HEK293 (cell line): ENCODE results near the gene CENPN.

ENCODE experiments used
- CTCF ChIA-PET: fragments of 350-600 bp; formaldehyde crosslinking; extraction: SDS; loops from one replicate; lab custom pipeline; 2021; ENCODE audit warnings: antibody characterized with exemption; lab: Yijun Ruan, JAX
- POLR2A ChIA-PET: fragments of 300-600 bp; formaldehyde crosslinking; extraction: SDS; loops from one replicate; lab custom pipeline; 2020; ENCODE audit warnings: antibody characterized with exemption, inconsistent platforms; lab: Yijun Ruan, JAX
- H3K27ac ChIP-seq: fragments of 200-500 bp; sonication (Bioruptor generic); 2 replicates; pipeline ENCODE4 v1.5.1; 2014; ENCODE audit warnings: low read depth, low read length, control low read depth, inconsistent platforms; ENCODE audit errors: extremely low read depth
- H3K36me3 ChIP-seq, 2 experiments: fragments of 200-500 bp in 1 of 2; sonication (Bioruptor generic) in 1 of 2; 1 replicate in 1 of 2; 2 replicates in 1 of 2; pipeline ENCODE4 v1.5.1; 2014 to 2017; ENCODE audit warnings: inconsistent platforms in 2 of 2, low read length in 2 of 2; ENCODE audit not compliant: control insufficient read depth in 2 of 2, insufficient read depth in 1 of 2
- H3K4me1 ChIP-seq: fragments of 200-500 bp; sonication (Bioruptor generic); 2 replicates; pipeline ENCODE4 v1.5.1; 2014; ENCODE audit warnings: mild to moderate bottlenecking, low read length, inconsistent platforms; ENCODE audit not compliant: control insufficient read depth, insufficient read depth
- H3K4me3 ChIP-seq: 2 replicates; pipeline ENCODE4 v1.5.1; 2011; ENCODE audit warnings: low read depth, mild to moderate bottlenecking, control low read depth, low read length, moderate library complexity
- H3K9me3 ChIP-seq: fragments of 200-500 bp; sonication (Bioruptor generic); 2 replicates; pipeline ENCODE4 v1.5.1; 2014; ENCODE audit warnings: low read depth, low read length, inconsistent platforms; ENCODE audit not compliant: control insufficient read depth, insufficient read depth
- PRDM1 ChIP-seq: fragments of 450-650 bp; formaldehyde crosslinking; IDR thresholded peaks from 2 replicates; pipeline ENCODE4; 2016; ENCODE audit warnings: missing biosample characterization, missing genetic modification characterization
- SP2 ChIP-seq: fragments of 450-650 bp; formaldehyde crosslinking; IDR thresholded peaks from 2 replicates; pipeline ENCODE4 v1.5.1; 2016; ENCODE audit warnings: missing biosample characterization, missing genetic modification characterization
- ZBTB20 ChIP-seq: fragments of 450-650 bp; formaldehyde crosslinking; IDR thresholded peaks from 2 replicates; pipeline ENCODE4 v1.5.1; 2016; ENCODE audit warnings: missing biosample characterization, missing genetic modification characterization
- ZNF335 ChIP-seq: fragments of 450-650 bp; formaldehyde crosslinking; conservative IDR thresholded peaks from 2 replicates; pipeline ENCODE4 v1.5.1; 2016; ENCODE audit warnings: missing biosample characterization, missing genetic modification characterization
- ZNF37A ChIP-seq: fragments of 450-650 bp; IDR thresholded peaks from 2 replicates; pipeline ENCODE4 v1.5.1; 2018; ENCODE audit warnings: missing biosample characterization, missing genetic modification characterization
- ZNF658 ChIP-seq: fragments of 450-650 bp; formaldehyde crosslinking; IDR thresholded peaks from 2 replicates; pipeline ENCODE4; 2016; ENCODE audit warnings: missing biosample characterization, missing genetic modification characterization
- ZNF664 ChIP-seq: fragments of 450-650 bp; formaldehyde crosslinking; IDR thresholded peaks from 2 replicates; pipeline ENCODE4 v1.5.1; 2016; ENCODE audit warnings: missing biosample characterization, missing genetic modification characterization
- ZNF76 ChIP-seq: fragments of 450-650 bp; formaldehyde crosslinking; IDR thresholded peaks from 2 replicates; pipeline ENCODE4; 2016; ENCODE audit warnings: low read depth, missing biosample characterization, missing genetic modification characterization, borderline replicate concordance
- TF ChIP-seq, protein P1 (sequence below): fragments of 450-650 bp; formaldehyde crosslinking; conservative IDR thresholded peaks from 2 replicates; pipeline ENCODE4 v1.5.1; 2016; ENCODE audit warnings: low read depth, missing biosample characterization, missing genetic modification characterization
- TF ChIP-seq, protein P2 (sequence below): fragments of 450-650 bp; formaldehyde crosslinking; IDR thresholded peaks from 2 replicates; pipeline ENCODE4 v1.5.1; 2017; ENCODE audit warnings: missing biosample characterization, missing genetic modification characterization
- TF ChIP-seq, protein P3 (sequence below): fragments of 450-650 bp; formaldehyde crosslinking; optimal IDR thresholded peaks from 2 replicates; pipeline ENCODE3; 2016; ENCODE audit warnings: missing biosample characterization, mild to moderate bottlenecking, missing genetic modification characterization
- TF ChIP-seq, protein P4 (sequence below): IDR thresholded peaks from 2 replicates; pipeline ENCODE4 v1.6.1; 2011; ENCODE audit warnings: mild to moderate bottlenecking, low read depth, low read length, borderline replicate concordance
- TF ChIP-seq, protein P5 (sequence below): fragments of 450-650 bp; formaldehyde crosslinking; IDR thresholded peaks from 2 replicates; pipeline ENCODE4 v1.5.1; 2016; ENCODE audit warnings: missing biosample characterization, missing genetic modification characterization

The CENPN gene

DNA sequence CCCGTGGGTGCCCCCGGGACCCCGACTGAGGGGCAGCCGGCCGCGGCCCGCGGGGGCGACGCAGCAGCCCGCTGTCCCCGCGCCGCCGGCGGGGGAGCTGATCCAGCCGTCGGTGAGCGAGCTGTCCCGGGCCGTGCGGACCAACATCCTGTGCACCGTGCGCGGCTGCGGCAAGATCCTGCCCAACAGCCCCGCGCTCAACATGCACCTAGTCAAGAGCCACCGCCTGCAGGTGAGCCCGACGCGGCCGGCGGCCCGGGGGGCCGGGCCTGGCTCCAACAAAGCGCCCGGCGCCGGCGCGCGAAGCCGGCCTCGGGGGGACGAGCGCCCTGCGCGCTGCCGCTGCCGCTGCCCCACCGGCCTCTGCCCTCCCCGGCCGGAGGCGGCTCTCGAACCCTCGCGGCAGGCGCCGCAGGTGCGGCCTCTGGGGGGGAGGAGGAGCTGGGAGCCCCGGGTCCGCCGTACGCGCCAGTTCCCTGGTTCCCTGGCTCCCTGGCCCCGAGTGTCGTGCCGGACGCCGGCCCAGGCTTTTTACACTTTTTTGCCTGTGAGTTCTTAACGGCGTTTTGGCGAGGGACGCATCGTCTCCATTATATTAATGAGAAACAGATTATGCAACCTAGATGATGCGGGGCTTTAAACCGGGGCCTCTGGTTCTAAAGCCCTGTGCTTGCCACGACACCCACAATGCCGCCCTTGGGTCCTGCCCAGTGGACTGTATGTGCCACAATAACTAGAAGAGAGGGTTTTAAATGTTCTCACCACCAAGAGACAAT, 29.1 kb downstream of the CENPN start:
- Histone ChIP-seq H3K36me3 (peaks cover 0 to 42% of the 10 kb centered on the region in 2 experiments; a peak in 2 of 3 replicates), H3K4me3 (peak overlapping the region; percentile 89), H3K27ac (peak overlapping the region; percentile 76; the same call in 1 of the 2 replicates), H3K4me1 (peaks cover 3% of the 10 kb centered on the region; the same call in 1 of the 2 replicates), H3K9me3 (no peaks in the 10 kb centered on the region)
- POLR2A ChIA-PET: interaction anchor here (1.0 to 1.9 kb wide), 3 partner anchors 25 to 40 kb away, joined by 4 to 11 read pairs (median 4); partner anchors contain the start of genes C16orf46, CENPN and CMC2
- CTCF ChIA-PET: interaction anchor here (0.6 to 2.6 kb wide), 28 partner anchors 9 to 700 kb away, joined by 3 to 24 read pairs (median 4); partner anchors contain the start of gene C16orf46
- TF ChIP-seq ZNF658 (tag by site-specific recombination) (no peak), ZBTB20 (tag by site-specific recombination) (peak; percentile 89), ZNF335 (tag by site-specific recombination) (peak; percentile 96), ZNF37A (tag by site-specific recombination) (no peak), ZNF664 (no peak), ZNF76 (tag by site-specific recombination) (peak; percentile 43; the same call in 1 of the 2 replicates), SP2 (peak; percentile 43; the same call in 1 of the 2 replicates)
- TF ChIP-seq, protein P1, sequence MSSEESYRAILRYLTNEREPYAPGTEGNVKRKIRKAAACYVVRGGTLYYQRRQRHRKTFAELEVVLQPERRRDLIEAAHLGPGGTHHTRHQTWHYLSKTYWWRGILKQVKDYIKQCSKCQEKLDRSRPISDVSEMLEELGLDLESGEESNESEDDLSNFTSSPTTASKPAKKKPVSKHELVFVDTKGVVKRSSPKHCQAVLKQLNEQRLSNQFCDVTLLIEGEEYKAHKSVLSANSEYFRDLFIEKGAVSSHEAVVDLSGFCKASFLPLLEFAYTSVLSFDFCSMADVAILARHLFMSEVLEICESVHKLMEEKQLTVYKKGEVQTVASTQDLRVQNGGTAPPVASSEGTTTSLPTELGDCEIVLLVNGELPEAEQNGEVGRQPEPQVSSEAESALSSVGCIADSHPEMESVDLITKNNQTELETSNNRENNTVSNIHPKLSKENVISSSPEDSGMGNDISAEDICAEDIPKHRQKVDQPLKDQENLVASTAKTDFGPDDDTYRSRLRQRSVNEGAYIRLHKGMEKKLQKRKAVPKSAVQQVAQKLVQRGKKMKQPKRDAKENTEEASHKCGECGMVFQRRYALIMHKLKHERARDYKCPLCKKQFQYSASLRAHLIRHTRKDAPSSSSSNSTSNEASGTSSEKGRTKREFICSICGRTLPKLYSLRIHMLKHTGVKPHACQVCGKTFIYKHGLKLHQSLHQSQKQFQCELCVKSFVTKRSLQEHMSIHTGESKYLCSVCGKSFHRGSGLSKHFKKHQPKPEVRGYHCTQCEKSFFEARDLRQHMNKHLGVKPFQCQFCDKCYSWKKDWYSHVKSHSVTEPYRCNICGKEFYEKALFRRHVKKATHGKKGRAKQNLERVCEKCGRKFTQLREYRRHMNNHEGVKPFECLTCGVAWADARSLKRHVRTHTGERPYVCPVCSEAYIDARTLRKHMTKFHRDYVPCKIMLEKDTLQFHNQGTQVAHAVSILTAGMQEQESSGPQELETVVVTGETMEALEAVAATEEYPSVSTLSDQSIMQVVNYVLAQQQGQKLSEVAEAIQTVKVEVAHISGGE: peak; percentile 34; the same call in 1 of the 2 replicates
- TF ChIP-seq, protein P2, sequence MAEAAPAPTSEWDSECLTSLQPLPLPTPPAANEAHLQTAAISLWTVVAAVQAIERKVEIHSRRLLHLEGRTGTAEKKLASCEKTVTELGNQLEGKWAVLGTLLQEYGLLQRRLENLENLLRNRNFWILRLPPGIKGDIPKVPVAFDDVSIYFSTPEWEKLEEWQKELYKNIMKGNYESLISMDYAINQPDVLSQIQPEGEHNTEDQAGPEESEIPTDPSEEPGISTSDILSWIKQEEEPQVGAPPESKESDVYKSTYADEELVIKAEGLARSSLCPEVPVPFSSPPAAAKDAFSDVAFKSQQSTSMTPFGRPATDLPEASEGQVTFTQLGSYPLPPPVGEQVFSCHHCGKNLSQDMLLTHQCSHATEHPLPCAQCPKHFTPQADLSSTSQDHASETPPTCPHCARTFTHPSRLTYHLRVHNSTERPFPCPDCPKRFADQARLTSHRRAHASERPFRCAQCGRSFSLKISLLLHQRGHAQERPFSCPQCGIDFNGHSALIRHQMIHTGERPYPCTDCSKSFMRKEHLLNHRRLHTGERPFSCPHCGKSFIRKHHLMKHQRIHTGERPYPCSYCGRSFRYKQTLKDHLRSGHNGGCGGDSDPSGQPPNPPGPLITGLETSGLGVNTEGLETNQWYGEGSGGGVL (tag by site-specific recombination): peak; percentile 69
- TF ChIP-seq, protein P3, sequence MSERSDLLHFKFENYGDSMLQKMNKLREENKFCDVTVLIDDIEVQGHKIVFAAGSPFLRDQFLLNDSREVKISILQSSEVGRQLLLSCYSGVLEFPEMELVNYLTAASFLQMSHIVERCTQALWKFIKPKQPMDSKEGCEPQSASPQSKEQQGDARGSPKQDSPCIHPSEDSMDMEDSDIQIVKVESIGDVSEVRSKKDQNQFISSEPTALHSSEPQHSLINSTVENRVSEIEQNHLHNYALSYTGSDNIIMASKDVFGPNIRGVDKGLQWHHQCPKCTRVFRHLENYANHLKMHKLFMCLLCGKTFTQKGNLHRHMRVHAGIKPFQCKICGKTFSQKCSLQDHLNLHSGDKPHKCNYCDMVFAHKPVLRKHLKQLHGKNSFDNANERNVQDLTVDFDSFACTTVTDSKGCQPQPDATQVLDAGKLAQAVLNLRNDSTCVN (tag by site-specific recombination): peak; percentile 44
- TF ChIP-seq, protein P4, sequence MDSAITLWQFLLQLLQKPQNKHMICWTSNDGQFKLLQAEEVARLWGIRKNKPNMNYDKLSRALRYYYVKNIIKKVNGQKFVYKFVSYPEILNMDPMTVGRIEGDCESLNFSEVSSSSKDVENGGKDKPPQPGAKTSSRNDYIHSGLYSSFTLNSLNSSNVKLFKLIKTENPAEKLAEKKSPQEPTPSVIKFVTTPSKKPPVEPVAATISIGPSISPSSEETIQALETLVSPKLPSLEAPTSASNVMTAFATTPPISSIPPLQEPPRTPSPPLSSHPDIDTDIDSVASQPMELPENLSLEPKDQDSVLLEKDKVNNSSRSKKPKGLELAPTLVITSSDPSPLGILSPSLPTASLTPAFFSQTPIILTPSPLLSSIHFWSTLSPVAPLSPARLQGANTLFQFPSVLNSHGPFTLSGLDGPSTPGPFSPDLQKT: 0 out of 2 replicates have a peak, but pooled peaks have one; percentile 13

DNA sequence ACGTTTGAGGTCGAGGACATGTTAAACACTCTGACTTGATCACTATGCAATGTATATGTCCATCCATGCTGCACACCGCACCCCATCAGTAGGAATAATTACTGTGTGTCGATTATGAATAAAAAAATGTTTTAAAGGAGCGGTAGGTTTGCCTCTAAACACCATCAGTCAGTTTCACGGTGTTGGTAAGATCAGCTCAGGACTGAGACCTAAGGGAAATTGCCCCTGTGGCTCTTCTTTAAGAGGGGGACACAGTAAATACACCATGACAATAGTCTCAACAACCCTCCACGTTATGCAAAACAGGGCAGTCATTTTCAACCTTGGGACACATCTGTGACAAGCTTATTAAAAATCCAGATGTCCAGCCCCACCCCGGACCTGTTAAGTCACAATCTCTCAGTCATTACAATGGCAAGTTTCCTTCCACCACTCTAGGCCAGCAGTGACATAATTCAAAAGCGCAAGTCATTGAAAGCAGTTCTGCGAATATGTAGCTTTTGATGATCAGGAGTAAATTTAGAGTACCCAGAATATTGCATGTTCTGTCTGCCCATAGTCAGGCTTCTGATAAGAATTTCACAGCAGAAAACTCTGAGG, 29.8 kb downstream of the CENPN start:
- Histone ChIP-seq H3K36me3 (peaks cover 0 to 45% of the 10 kb centered on the region in 2 experiments; a peak in 2 of 3 replicates), H3K9me3 (no peaks in the 10 kb centered on the region), H3K4me3 (peak overlapping the region; percentile 89), H3K4me1 (peaks cover 3% of the 10 kb centered on the region; the same call in 1 of the 2 replicates), H3K27ac (no peak overlapping the region)
- CTCF ChIA-PET: interaction anchor here (0.6 to 1.5 kb wide), 9 partner anchors 9 to 288 kb away, joined by 3 to 7 read pairs (median 3); no protein-coding TSS in a partner anchor
- POLR2A ChIA-PET: interaction anchor here (1.0 to 1.9 kb wide), 3 partner anchors 26 to 40 kb away, joined by 4 to 11 read pairs (median 4); partner anchors contain the start of genes C16orf46, CENPN and CMC2
- TF ChIP-seq PRDM1 (tag by site-specific recombination): 0 out of 2 replicates have a peak, but pooled peaks have one; percentile 34
- TF ChIP-seq, protein P5, sequence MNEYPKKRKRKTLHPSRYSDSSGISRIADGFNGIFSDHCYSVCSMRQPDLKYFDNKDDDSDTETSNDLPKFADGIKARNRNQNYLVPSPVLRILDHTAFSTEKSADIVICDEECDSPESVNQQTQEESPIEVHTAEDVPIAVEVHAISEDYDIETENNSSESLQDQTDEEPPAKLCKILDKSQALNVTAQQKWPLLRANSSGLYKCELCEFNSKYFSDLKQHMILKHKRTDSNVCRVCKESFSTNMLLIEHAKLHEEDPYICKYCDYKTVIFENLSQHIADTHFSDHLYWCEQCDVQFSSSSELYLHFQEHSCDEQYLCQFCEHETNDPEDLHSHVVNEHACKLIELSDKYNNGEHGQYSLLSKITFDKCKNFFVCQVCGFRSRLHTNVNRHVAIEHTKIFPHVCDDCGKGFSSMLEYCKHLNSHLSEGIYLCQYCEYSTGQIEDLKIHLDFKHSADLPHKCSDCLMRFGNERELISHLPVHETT (tag by site-specific recombination): no peak
